ENCODE results near the gene EXOC7. TPM values are rescaled to one million over a fixed set of nuclear protein-coding genes. Genes with fewer than 3 reads are reported as not detected.

Gene EXOC7
- polyA plus RNA-seq, 3 donors, result 30.7 to 86.5 (median 42.4) TPM

GRCh38 chr17:76131692-76132573 lies 28.3 kb upstream of the EXOC7 start:
- H3K4me3 Mint-ChIP-seq, result no peak overlapping the region
- DNase-seq, result no peak
- Histone ChIP-seq H3K27me3 (ENCODE audit: control insufficient read depth in 2 of 2, insufficient read depth in 2 of 2, low read length in 2 of 2) (peaks cover 0 to under 1% of the 10 kb centered on the region in 2 donors), H2AFZ (ENCODE audit: insufficient read depth, low read depth, low read length, poor library complexity, severe bottlenecking) (no peak overlapping the region), H3K36me3 (replicated peaks in 1 of 2; ENCODE audit: control insufficient read depth in 1 of 2, insufficient read depth in 2 of 2, low read length in 2 of 2) (no peaks in the 10 kb centered on the region), H3K27ac (ENCODE audit: low read depth in 1 of 2, low read length in 2 of 2) (no peak overlapping the region), H3K4me2 (replicated peaks; ENCODE audit: extremely low read depth, low read length, poor library complexity, severe bottlenecking) (no peak overlapping the region), H3K9ac (ENCODE audit: insufficient read depth, low read length, poor library complexity, severe bottlenecking) (no peak overlapping the region), H4K20me1 (ENCODE audit: insufficient read depth, low read length) (no peaks in the 10 kb centered on the region), H3K4me3 (replicated peaks in 1 of 3; ENCODE audit: low read depth in 2 of 3, low read length in 3 of 3) (no peak overlapping the region), H3K9me3 (replicated peaks in 1 of 2; ENCODE audit: control insufficient read depth in 1 of 2, insufficient read depth in 1 of 2, low read length in 2 of 2) (no peaks in the 10 kb centered on the region), H3K79me2 (ENCODE audit: insufficient read depth, low read length) (no peaks in the 10 kb centered on the region), H3K4me1 (ENCODE audit: control insufficient read depth in 1 of 2, insufficient read depth in 2 of 2, low read length in 2 of 2) (peaks cover 7 to 8% of the 10 kb centered on the region in 2 donors)
- no peaks in the 10 kb centered on the region for H3K36me3 Mint-ChIP-seq
- intact Hi-C loops (cut with micrococcal nuclease), result no loop called here
- H3K27me3 Mint-ChIP-seq (ENCODE audit: low read depth in 3 of 3), result peaks cover 2 to 18% (median 8%) of the 10 kb centered on the region in 3 donors
- no peak overlapping the region for H3K27ac Mint-ChIP-seq
- H3K9me3 Mint-ChIP-seq, result no peaks in the 10 kb centered on the region
- WGBS (ENCODE audit: insufficient coverage), result 95% methylated on average over 5 of the region's 21 CpGs
- peaks cover 11% of the 10 kb centered on the region for H3K4me1 Mint-ChIP-seq
- TF ChIP-seq CTCF (IDR thresholded peaks at IDR 0.05), result no peak

GRCh38 chr17:76131051-76131691 lies 27.6 kb upstream of the EXOC7 start:
- no peak for DNase-seq
- Histone ChIP-seq H4K20me1 (ENCODE audit: insufficient read depth, low read length) (no peaks in the 10 kb centered on the region), H3K79me2 (ENCODE audit: insufficient read depth, low read length) (no peaks in the 10 kb centered on the region), H3K27ac (ENCODE audit: low read depth in 1 of 2, low read length in 2 of 2) (no peak overlapping the region), H2AFZ (ENCODE audit: insufficient read depth, low read depth, low read length, poor library complexity, severe bottlenecking) (no peak overlapping the region), H3K9ac (ENCODE audit: insufficient read depth, low read length, poor library complexity, severe bottlenecking) (no peak overlapping the region), H3K4me2 (replicated peaks; ENCODE audit: extremely low read depth, low read length, poor library complexity, severe bottlenecking) (no peak overlapping the region), H3K9me3 (replicated peaks in 1 of 2; ENCODE audit: control insufficient read depth in 1 of 2, insufficient read depth in 1 of 2, low read length in 2 of 2) (no peaks in the 10 kb centered on the region), H3K36me3 (replicated peaks in 1 of 2; ENCODE audit: control insufficient read depth in 1 of 2, insufficient read depth in 2 of 2, low read length in 2 of 2) (no peaks in the 10 kb centered on the region), H3K4me1 (ENCODE audit: control insufficient read depth in 1 of 2, insufficient read depth in 2 of 2, low read length in 2 of 2) (peaks cover 7 to 8% of the 10 kb centered on the region in 2 donors), H3K27me3 (ENCODE audit: control insufficient read depth in 2 of 2, insufficient read depth in 2 of 2, low read length in 2 of 2) (no peaks in the 10 kb centered on the region), H3K4me3 (replicated peaks in 1 of 3; ENCODE audit: low read depth in 2 of 3, low read length in 3 of 3) (no peak overlapping the region)
- no peaks in the 10 kb centered on the region for H3K36me3 Mint-ChIP-seq
- no peak overlapping the region for H3K27ac Mint-ChIP-seq
- WGBS (ENCODE audit: insufficient coverage), result 91% methylated on average over 16 of the region's 21 CpGs
- intact Hi-C loops (cut with micrococcal nuclease), result no loop called here
- H3K27me3 Mint-ChIP-seq (ENCODE audit: low read depth in 3 of 3), result peaks cover 2 to 19% (median 8%) of the 10 kb centered on the region in 3 donors
- peaks cover 11% of the 10 kb centered on the region for H3K4me1 Mint-ChIP-seq
- H3K4me3 Mint-ChIP-seq, result peak overlapping the region in 1 of 2 donors; percentile 9
- no peak for TF ChIP-seq CTCF (IDR thresholded peaks at IDR 0.05)
- no peaks in the 10 kb centered on the region for H3K9me3 Mint-ChIP-seq
